Keratinocyte (primary cell): Measurements from ENCODE around the gene EIF3A. TPM values are rescaled to one million over a fixed set of nuclear protein-coding genes. Genes with fewer than 3 reads are reported as not detected.

Experiments
- DNase-seq: peaks from one replicate; pipeline ENCODE4 v3.0.0-alpha.2; 2011; ENCODE audit warnings: low read depth, missing footprints, low spot score
- FAIRE-seq: peaks from 2 replicates; lab custom pipeline; 2011; peaks lifted over from hg19 to GRCh38; lab: Jason Lieb, UNC
- H2AFZ ChIP-seq: 2 replicates; pipeline ENCODE4 v1.6.0; 2012; ENCODE audit warnings: low read length, control low read depth, inconsistent platforms; ENCODE audit not compliant: control insufficient read depth
- H3K27ac ChIP-seq: 2 replicates; pipeline ENCODE4 v1.5.1; 2011; ENCODE audit warnings: low read length; ENCODE audit not compliant: control insufficient read depth, insufficient read depth
- H3K27me3 ChIP-seq: 3 replicates; pipeline ENCODE4 v1.6.0; 2011; ENCODE audit warnings: low read length; ENCODE audit not compliant: control insufficient read depth, insufficient read depth; ENCODE audit errors: extremely low read depth
- H3K36me3 ChIP-seq, 2 experiments: 2 replicates in 1 of 2; 3 replicates in 1 of 2; pipeline ENCODE4 v1.5.1; 2011; ENCODE audit warnings: low read length in 2 of 2, mild to moderate bottlenecking in 1 of 2; ENCODE audit not compliant: control insufficient read depth in 2 of 2, insufficient read depth in 2 of 2; ENCODE audit errors: extremely low read depth in 1 of 2
- H3K4me1 ChIP-seq: 3 replicates; pipeline ENCODE4 v1.5.1; 2011; ENCODE audit warnings: low read length; ENCODE audit not compliant: control insufficient read depth, insufficient read depth; ENCODE audit errors: extremely low read depth
- H3K4me2 ChIP-seq: 3 replicates; pipeline ENCODE4 v1.6.0; 2011; ENCODE audit warnings: low read depth, low read length; ENCODE audit not compliant: control insufficient read depth, insufficient read depth; ENCODE audit errors: extremely low read depth
- H3K4me3 ChIP-seq, 3 experiments: fragments of 200-600 bp in 1 of 3; sonication (generic) in 1 of 3; 2 replicates in 2 of 3; 3 replicates in 1 of 3; pipeline ENCODE4 v1.5.1; 2011 to 2016; ENCODE audit warnings: low read length in 3 of 3, mild to moderate bottlenecking in 3 of 3, control low read depth in 2 of 3, inconsistent platforms in 1 of 3, low read depth in 1 of 3, mixed read lengths in 1 of 3, mixed run types in 1 of 3, moderate library complexity in 1 of 3; ENCODE audit not compliant: control insufficient read depth in 2 of 3, insufficient read depth in 2 of 3; ENCODE audit errors: extremely low read depth in 1 of 3
- H3K79me2 ChIP-seq: 2 replicates; pipeline ENCODE4 v1.6.0; 2012; ENCODE audit warnings: low read length; ENCODE audit not compliant: control insufficient read depth, insufficient read depth
- H3K9ac ChIP-seq: 3 replicates; pipeline ENCODE4 v1.6.0; 2011; ENCODE audit warnings: low read length; ENCODE audit not compliant: control insufficient read depth, insufficient read depth; ENCODE audit errors: extremely low read depth
- H3K9me1 ChIP-seq: 3 replicates; pipeline ENCODE4 v1.6.0; 2011; ENCODE audit warnings: low read length; ENCODE audit not compliant: control insufficient read depth, insufficient read depth; ENCODE audit errors: extremely low read depth
- H3K9me3 ChIP-seq: 2 replicates; pipeline ENCODE4 v1.5.1; 2012; ENCODE audit warnings: low read depth, low read length; ENCODE audit not compliant: control insufficient read depth
- H4K20me1 ChIP-seq: 3 replicates; pipeline ENCODE4 v1.6.0; 2011; ENCODE audit warnings: low read length; ENCODE audit not compliant: control insufficient read depth, insufficient read depth; ENCODE audit errors: extremely low read depth
- EZH2 ChIP-seq: IDR thresholded peaks from one replicate; pipeline ENCODE4 v1.6.1; 2012; ENCODE audit warnings: inconsistent platforms, mild to moderate bottlenecking, low read length, moderate library complexity
- dilution Hi-C: fragments of 300-500 bp; cut with MboI; formaldehyde crosslinking; loops from one replicate; pipeline ENCODE4 v1.7.0; 2020; ENCODE audit warnings: low sequenced_read_pairs; ENCODE audit not compliant: extremely low pct_ligation_motif_present
- polyA plus RNA-seq, 5 experiments: library from polyadenylated mRNA; depleted of rRNA in 3 of 5; stranded (reverse) in 3 of 5; stranded (forward) in 1 of 5; unstranded in 1 of 5; fragments of >200 nt; gene quantifications; 1 replicate in 1 of 5; 2 replicates in 3 of 5; 3 replicates in 1 of 5; pipeline versions ENCODE4 v1.2.1 to v1.2.3, GENCODE V29; 2011 to 2012; ENCODE audit warnings: missing spikeins in 2 of 5, low read depth in 1 of 5, low replicate concordance in 1 of 5
- TF ChIP-seq, protein P1 (sequence below), 3 experiments: IDR thresholded peaks in 1 of 3; conservative IDR thresholded peaks in 1 of 3; optimal IDR thresholded peaks in 1 of 3; 2 replicates in 2 of 3; 3 replicates in 1 of 3; pipeline versions ENCODE3 to v1.5.1; 2011; ENCODE audit warnings: low read length in 3 of 3, mild to moderate bottlenecking in 3 of 3, moderate library complexity in 2 of 3, control low read depth in 1 of 3, inconsistent platforms in 1 of 3; ENCODE audit not compliant: insufficient read depth in 2 of 3; ENCODE audit errors: extremely low read depth in 1 of 3

Gene EIF3A
- polyA plus RNA-seq, 1 donor (not counting 4 experiments of a cell fraction or from before 2014, with no cell fraction given) = 84.4 TPM

- FAIRE-seq (no peak), DNase-seq (no peak)
- dilution Hi-C loops = no loop called here
- Histone ChIP-seq H3K79me2 (no peaks in the 10 kb centered on the region), H3K9me3 (no peaks in the 10 kb centered on the region), H3K36me3 (peaks cover 14 to 17% of the 10 kb centered on the region in 2 experiments), H3K9ac (no peak overlapping the region), H3K4me1 (no peaks in the 10 kb centered on the region), H3K27ac (no peak overlapping the region), H3K27me3 (no peaks in the 10 kb centered on the region), H3K9me1 (no peaks in the 10 kb centered on the region), H4K20me1 (no peaks in the 10 kb centered on the region), H2AFZ (no peak overlapping the region), H3K4me3 (no peak overlapping the region), H3K4me2 (no peak overlapping the region)
- TF ChIP-seq EZH2 = no peak
- TF ChIP-seq, protein P1, sequence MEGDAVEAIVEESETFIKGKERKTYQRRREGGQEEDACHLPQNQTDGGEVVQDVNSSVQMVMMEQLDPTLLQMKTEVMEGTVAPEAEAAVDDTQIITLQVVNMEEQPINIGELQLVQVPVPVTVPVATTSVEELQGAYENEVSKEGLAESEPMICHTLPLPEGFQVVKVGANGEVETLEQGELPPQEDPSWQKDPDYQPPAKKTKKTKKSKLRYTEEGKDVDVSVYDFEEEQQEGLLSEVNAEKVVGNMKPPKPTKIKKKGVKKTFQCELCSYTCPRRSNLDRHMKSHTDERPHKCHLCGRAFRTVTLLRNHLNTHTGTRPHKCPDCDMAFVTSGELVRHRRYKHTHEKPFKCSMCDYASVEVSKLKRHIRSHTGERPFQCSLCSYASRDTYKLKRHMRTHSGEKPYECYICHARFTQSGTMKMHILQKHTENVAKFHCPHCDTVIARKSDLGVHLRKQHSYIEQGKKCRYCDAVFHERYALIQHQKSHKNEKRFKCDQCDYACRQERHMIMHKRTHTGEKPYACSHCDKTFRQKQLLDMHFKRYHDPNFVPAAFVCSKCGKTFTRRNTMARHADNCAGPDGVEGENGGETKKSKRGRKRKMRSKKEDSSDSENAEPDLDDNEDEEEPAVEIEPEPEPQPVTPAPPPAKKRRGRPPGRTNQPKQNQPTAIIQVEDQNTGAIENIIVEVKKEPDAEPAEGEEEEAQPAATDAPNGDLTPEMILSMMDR (optimal IDR thresholded peaks at IDR 0.05 in 1 of 3, IDR thresholded peaks at IDR 0.05 in 1 of 3, conservative IDR thresholded peaks at IDR 0.05 in 1 of 3; ENCODE audit: extremely low read depth in 1 of 3, insufficient read depth in 2 of 3, low read length in 3 of 3) = no peak
Observed at GRCh38 chr10:119115926-119116325, 35.3 kb upstream of the EIF3A start.

GRCh38 chr10:119113751-119114732, 33.4 kb upstream of the EIF3A start:
- DNase-seq = no peak
- dilution Hi-C loops = no loop called here
- TF ChIP-seq, protein P1 (optimal IDR thresholded peaks at IDR 0.05 in 1 of 3, IDR thresholded peaks at IDR 0.05 in 1 of 3, conservative IDR thresholded peaks at IDR 0.05 in 1 of 3; ENCODE audit: extremely low read depth in 1 of 3, insufficient read depth in 2 of 3, low read length in 3 of 3) = no peak
- no peak for TF ChIP-seq EZH2
- H3K9ac ChIP-seq = no peak overlapping the region
- no peaks in the 10 kb centered on the region for H3K9me1 ChIP-seq
- H3K79me2 ChIP-seq = no peaks in the 10 kb centered on the region
- no peaks in the 10 kb centered on the region for H3K9me3 ChIP-seq
- no peaks in the 10 kb centered on the region for H4K20me1 ChIP-seq
- no peak for FAIRE-seq
- peaks cover 14 to 17% of the 10 kb centered on the region in 2 experiments for H3K36me3 ChIP-seq
- no peaks in the 10 kb centered on the region for H3K4me1 ChIP-seq
- no peak overlapping the region for H3K4me2 ChIP-seq
- no peaks in the 10 kb centered on the region for H3K27me3 ChIP-seq
- no peak overlapping the region for H3K27ac ChIP-seq
- H2AFZ ChIP-seq = no peak overlapping the region
- no peak overlapping the region for H3K4me3 ChIP-seq
